ENCODE results near the gene TMEM131.
"Not testable (repeated sequence)": the region's sequence is repeated elsewhere in the genome, so short reads cannot be mapped to it uniquely, and the experiment has no call there.

Gene TMEM131

DNA sequence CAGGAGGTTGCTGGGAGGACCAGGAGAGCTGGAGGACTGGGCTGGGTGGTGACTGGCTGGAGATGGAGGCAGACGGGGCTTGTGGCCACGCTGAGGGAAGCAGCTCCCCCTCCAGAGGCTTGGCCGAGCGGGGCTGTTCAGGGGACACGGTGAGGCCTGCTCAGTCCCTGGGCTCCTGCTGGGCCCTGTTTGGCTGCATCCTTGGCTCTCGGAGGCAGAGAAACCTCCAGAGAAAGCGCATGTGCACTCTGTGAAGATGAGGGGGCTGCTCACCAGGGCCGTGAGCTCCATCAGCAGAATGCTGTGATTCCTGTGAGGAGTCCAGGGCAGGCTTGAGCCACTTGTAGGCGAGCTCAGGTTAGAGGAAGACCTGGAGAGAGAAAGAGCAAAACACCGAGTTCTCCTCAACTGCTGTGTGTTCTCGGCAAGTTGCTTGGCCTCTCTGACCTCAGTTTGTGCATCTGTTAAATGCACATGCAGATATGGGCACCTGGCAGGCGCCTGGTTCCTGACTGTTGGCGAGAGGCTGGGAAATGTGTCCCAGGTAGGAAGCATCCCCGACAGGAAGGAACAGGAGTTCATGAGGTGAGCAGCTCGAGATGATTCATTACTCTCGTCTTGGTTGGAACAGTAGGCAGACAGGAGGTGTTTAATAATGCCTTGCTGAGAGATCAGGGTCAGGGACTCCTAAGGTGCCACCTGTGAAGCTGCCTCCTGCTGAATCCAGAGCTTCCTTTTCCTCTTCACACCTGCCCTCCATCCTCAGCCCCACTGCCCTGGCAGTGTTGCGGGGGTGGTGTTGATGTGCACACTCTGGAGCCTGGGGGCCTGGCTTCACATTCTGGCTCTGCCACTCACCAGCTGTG is 281.4 kb downstream of the TMEM131 start:
- Histone ChIP-seq H3K27me3 (ENCODE audit: control insufficient read depth, insufficient read depth, low read length, poor library complexity, severe bottlenecking) (no peaks in the 10 kb centered on the region), H3K36me3 (ENCODE audit: control insufficient read depth, insufficient read depth, low read length) (no peaks in the 10 kb centered on the region), H3K9me3 (ENCODE audit: control insufficient read depth, low read length) (no peaks in the 10 kb centered on the region), H3K4me1 (ENCODE audit: control insufficient read depth, insufficient read depth, low read length) (peaks cover 8% of the 10 kb centered on the region), H3K4me3 (ENCODE audit: insufficient read depth, low read depth, low read length) (no peak overlapping the region), H3K27ac (ENCODE audit: insufficient read depth, low read depth, low read length, poor library complexity, severe bottlenecking) (no peak overlapping the region)
- 83 to 85% methylated on average over 17 of the region's 17 CpGs for WGBS, 2 experiments

DNA sequence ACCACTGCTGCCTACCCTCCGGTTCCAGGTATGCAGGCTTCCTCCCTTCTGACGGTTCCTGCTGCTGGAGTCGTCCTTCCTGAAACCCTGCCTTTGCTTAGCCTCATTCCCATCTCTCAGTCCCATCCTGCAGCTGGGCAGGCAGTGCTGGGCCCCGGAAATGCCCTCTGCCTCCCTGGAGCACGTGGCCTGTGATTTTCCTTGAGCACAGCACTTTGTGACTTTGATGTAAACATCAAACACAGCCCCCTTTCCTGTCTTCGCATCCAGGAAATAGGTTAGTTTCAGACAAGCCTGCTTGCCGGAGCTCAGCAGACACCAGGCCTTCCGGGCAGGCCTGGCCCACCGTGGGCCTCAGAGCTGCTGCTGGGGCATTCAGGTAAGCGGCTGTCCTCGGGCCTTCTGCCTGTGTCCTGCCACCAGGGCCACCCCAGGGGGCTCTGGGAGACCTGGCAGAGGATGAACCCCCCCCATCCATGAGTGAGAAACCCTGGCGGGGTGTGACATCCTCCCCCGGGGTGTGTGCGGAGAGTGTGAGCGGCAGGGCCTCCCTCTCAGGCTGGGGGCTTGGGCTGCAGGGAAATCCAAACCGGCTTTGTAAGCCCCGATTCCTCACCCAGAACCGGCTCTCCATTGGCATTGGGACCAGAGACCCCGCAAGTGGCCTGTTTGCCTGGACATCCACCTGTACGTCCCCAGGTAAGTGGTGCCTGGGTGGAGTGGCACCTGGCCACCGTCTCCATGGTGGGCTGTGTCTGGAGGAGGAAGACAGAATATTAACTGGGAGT is 282.3 kb downstream of the TMEM131 start, which contains the start of gene ZAP70:
ZAP70 (plus strand) TSS at position 281 of the 788 bp plus-strand sequence. CDS start 10,461 bp downstream, outside the sequence.
- H3K36me3 ChIP-seq (ENCODE audit: control insufficient read depth, insufficient read depth, low read length): no peaks in the 10 kb centered on the region
- H3K4me3 ChIP-seq (ENCODE audit: insufficient read depth, low read depth, low read length): no peak within 1 kb of the TSS
- no peaks in the 10 kb centered on the region for H3K9me3 ChIP-seq (ENCODE audit: control insufficient read depth, low read length)
- WGBS, 2 experiments: 87% methylated on average over 21 of the region's 21 CpGs
- peaks cover 8% of the 10 kb centered on the region for H3K4me1 ChIP-seq (ENCODE audit: control insufficient read depth, insufficient read depth, low read length)
- H3K27me3 ChIP-seq (ENCODE audit: control insufficient read depth, insufficient read depth, low read length, poor library complexity, severe bottlenecking): no peaks in the 10 kb centered on the region
- H3K27ac ChIP-seq (ENCODE audit: insufficient read depth, low read depth, low read length, poor library complexity, severe bottlenecking): no peak within 1 kb of the TSS

DNA sequence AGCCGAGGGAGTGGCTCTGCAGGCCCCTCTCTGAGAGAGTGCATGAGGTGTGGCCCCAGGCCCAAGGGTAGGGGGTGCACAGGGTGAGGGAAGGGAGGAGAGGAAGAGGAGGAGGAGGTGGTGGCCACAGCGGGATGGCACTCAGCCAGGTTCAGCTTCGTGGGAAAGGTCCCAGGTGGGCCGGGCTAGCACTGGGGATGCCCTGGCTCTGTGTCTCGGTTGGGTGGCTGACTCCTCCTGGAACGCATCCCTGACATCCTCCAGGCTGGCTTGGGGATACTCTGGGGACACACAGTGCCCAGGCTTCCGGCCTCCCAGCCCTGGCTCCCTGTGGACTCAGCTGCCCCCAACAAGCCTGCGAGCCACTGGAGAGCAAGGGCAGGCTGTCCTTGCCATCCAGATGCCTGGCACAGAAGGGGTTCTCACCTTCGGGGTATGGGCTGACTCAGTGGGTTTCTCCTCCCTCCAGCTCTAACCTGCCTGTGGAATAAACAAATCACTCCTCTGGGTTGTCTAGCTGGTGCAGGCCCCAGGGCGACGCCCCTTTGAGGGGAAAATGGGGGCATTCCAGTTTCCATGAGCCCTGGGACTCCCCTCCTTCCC is 283.0 kb downstream of the TMEM131 start:
- H3K4me3 ChIP-seq (ENCODE audit: insufficient read depth, low read depth, low read length): no peak overlapping the region
- no peaks in the 10 kb centered on the region for H3K36me3 ChIP-seq (ENCODE audit: control insufficient read depth, insufficient read depth, low read length)
- H3K9me3 ChIP-seq (ENCODE audit: control insufficient read depth, low read length): no peaks in the 10 kb centered on the region
- H3K27me3 ChIP-seq (ENCODE audit: control insufficient read depth, insufficient read depth, low read length, poor library complexity, severe bottlenecking): no peaks in the 10 kb centered on the region
- no peak overlapping the region for H3K27ac ChIP-seq (ENCODE audit: insufficient read depth, low read depth, low read length, poor library complexity, severe bottlenecking)
- H3K4me1 ChIP-seq (ENCODE audit: control insufficient read depth, insufficient read depth, low read length): peaks cover 8% of the 10 kb centered on the region
- 90 to 93% methylated on average over 11 of the region's 11 CpGs for WGBS, 2 experiments

DNA sequence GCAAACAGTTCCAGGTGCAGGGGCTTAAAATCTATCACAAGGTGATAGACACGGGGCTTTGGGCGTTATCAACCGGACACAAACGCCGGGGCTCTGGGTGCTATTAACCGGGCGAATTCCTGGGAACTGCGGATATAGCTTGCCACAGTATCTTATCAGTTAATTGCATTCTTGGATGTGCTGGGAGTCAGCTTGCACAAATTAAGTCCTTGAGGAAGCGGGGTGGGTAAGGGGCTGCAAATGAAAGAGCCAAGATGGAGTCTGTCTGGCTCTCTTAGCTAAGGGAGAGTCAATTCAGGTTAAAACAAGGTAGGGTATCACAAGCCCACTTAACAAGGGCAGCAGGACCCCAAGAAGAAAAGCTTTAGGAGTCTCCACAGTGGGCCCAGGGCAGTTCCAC is 283.6 kb downstream of the TMEM131 start:
- 88 to 92% methylated on average over 9 of the region's 9 CpGs for WGBS, 2 experiments
- H3K4me3 ChIP-seq (ENCODE audit: insufficient read depth, low read depth, low read length); H3K9me3 ChIP-seq (ENCODE audit: control insufficient read depth, low read length); H3K4me1 ChIP-seq (ENCODE audit: control insufficient read depth, insufficient read depth, low read length); H3K27me3 ChIP-seq (ENCODE audit: control insufficient read depth, insufficient read depth, low read length, poor library complexity, severe bottlenecking); H3K36me3 ChIP-seq (ENCODE audit: control insufficient read depth, insufficient read depth, low read length); H3K27ac ChIP-seq (ENCODE audit: insufficient read depth, low read depth, low read length, poor library complexity, severe bottlenecking): not testable (repeated sequence)

DNA sequence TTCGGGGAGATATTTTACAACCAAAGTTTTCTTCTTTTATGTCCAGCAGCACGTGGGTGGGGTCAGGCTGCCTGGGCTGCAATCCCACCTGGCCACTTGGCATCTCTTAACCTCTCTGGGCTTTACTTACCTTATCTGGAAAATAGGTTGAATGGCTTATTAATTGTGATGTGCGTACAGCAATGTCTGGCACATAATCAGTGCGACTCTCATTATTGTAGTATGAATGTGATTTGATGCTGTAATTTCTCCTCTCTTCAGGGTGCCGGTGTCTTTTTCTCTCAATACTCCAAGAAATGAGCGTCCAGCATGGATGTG is 284.4 kb downstream of the TMEM131 start:
- H3K4me3 ChIP-seq (ENCODE audit: insufficient read depth, low read depth, low read length): no peak overlapping the region
- H3K27ac ChIP-seq (ENCODE audit: insufficient read depth, low read depth, low read length, poor library complexity, severe bottlenecking): no peak overlapping the region
- 94 to 97% methylated on average over 6 of the region's 6 CpGs for WGBS, 2 experiments

DNA sequence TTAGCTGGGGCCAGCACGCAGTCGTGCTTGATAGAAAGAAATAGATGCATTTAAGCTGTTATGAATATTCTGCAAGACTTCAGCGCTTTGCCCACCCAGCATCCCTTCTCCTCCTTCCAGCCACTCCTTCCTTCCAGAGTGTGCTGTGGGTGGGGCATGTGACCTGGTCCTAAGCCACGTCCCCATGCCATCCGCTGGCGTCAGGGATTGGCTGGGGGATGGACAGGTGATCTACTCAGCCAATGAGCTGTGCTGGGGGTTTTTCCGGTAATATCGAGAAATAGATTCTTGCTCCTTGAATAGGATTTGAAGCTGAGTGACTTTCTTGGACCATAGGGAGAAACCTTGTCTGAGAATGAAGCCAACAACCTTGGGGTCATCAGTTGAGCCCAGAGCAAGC is 287.1 kb downstream of the TMEM131 start:
- Histone ChIP-seq H3K36me3 (ENCODE audit: control insufficient read depth, insufficient read depth, low read length) (no peaks in the 10 kb centered on the region), H3K9me3 (ENCODE audit: control insufficient read depth, low read length) (no peaks in the 10 kb centered on the region), H3K4me1 (ENCODE audit: control insufficient read depth, insufficient read depth, low read length) (no peaks in the 10 kb centered on the region), H3K4me3 (ENCODE audit: insufficient read depth, low read depth, low read length) (no peak overlapping the region), H3K27me3 (ENCODE audit: control insufficient read depth, insufficient read depth, low read length, poor library complexity, severe bottlenecking) (no peaks in the 10 kb centered on the region), H3K27ac (ENCODE audit: insufficient read depth, low read depth, low read length, poor library complexity, severe bottlenecking) (no peak overlapping the region)
- WGBS, 2 experiments: 92 to 94% methylated on average over 8 of the region's 8 CpGs

More for the DNA sequence above, 284.4 kb downstream of the TMEM131 start:
- no peaks in the 10 kb centered on the region for H3K36me3 ChIP-seq (ENCODE audit: control insufficient read depth, insufficient read depth, low read length)
- H3K4me1 ChIP-seq (ENCODE audit: control insufficient read depth, insufficient read depth, low read length): peaks cover 8% of the 10 kb centered on the region
- H3K27me3 ChIP-seq (ENCODE audit: control insufficient read depth, insufficient read depth, low read length, poor library complexity, severe bottlenecking): no peaks in the 10 kb centered on the region
- H3K9me3 ChIP-seq (ENCODE audit: control insufficient read depth, low read length): no peaks in the 10 kb centered on the region

DNA sequence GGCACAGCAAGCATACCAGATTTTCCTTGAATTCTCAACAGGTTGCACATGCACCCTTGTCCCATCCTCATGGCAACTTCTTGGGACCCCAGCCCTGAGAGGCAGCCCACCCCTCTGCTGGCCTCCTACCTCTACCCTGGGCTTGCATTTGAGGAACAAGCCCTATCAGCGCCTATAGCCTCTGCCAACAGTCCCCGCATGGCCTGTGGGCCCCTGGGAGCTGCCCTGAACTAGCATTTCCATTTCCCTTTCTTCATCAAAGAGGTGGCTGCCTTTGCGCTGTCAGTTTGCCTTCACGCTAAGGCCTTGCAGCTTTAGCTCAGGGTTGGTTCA is 287.7 kb downstream of the TMEM131 start:
- Histone ChIP-seq H3K4me1 (ENCODE audit: control insufficient read depth, insufficient read depth, low read length) (no peaks in the 10 kb centered on the region), H3K36me3 (ENCODE audit: control insufficient read depth, insufficient read depth, low read length) (no peaks in the 10 kb centered on the region), H3K4me3 (ENCODE audit: insufficient read depth, low read depth, low read length) (no peak overlapping the region), H3K27ac (ENCODE audit: insufficient read depth, low read depth, low read length, poor library complexity, severe bottlenecking) (no peak overlapping the region), H3K27me3 (ENCODE audit: control insufficient read depth, insufficient read depth, low read length, poor library complexity, severe bottlenecking) (no peaks in the 10 kb centered on the region), H3K9me3 (ENCODE audit: control insufficient read depth, low read length) (no peaks in the 10 kb centered on the region)
- 93 to 99% methylated on average over 4 of the region's 4 CpGs for WGBS, 2 experiments

DNA sequence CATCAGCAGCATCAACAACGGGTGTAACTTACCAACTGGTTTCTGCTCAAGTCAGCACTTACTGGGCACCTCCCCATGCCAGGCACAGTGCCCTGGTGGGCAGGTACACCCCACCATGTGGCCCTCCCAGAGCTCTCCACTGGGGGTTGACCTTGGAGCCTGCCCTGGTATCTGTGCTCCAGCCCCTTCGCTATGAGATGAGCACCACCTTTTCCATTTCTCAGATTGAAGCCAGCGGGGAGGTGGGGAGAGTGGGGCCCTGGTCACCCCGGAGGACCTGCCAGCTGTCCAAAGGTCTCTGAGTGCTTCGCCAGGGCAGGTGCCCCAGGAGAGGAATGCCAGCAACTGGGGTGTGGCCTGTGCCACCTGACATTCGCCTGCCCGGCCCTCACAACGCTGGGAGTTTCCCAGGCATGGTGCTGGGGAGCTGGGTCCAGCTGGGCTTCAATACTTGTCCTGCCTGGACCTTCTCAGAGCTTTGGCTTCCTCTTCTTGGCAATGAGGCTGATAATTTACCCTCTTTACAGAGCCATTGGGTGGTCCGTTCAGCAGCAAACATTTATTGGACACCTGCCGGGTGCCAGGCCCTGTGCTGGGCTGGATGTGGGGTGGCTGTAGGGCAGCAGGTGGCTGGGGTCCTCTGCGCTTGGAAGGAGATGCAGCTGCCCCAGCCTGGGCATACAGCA is 288.2 kb downstream of the TMEM131 start:
- 93 to 94% methylated on average over 11 of the region's 11 CpGs for WGBS, 2 experiments
- H3K4me3 ChIP-seq (ENCODE audit: insufficient read depth, low read depth, low read length): no peak overlapping the region

DNA sequence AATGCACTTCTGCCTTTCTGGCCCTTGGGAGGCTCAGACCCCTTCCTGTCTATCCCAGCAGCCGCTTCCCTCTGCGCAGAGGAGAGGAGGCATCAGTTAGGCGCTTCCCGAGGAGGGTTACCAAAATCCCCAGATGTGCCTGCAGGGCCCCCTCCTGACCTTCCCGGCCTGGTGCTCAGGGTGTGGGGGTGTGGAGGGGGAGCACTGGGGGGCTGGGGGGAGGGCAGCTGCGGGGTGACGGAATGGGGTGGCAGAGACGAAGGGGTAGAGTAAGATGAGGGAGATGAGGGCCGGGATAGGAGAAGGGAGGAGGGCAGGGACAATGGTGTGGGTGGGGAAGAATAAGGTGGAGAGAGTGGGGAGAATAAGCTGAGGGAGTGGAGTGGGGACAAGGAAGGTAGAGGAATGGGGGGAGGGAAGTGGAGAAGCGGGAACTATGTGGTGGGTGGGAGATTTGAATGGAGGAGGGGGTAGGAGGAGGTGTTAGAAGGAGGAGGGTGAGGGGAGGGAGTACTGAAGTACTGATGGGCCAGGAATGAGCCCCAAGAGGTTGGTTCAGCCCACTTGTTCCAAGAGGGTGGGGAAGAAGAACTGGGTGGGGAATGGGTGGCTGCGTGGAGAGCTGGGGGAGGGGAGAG is 288.9 kb downstream of the TMEM131 start:
- H3K27me3 ChIP-seq (ENCODE audit: control insufficient read depth, insufficient read depth, low read length, poor library complexity, severe bottlenecking): no peaks in the 10 kb centered on the region
- no peak overlapping the region for H3K4me3 ChIP-seq (ENCODE audit: insufficient read depth, low read depth, low read length)
- WGBS, 2 experiments: 79 to 84% methylated on average over 11 of the region's 11 CpGs
- H3K36me3 ChIP-seq (ENCODE audit: control insufficient read depth, insufficient read depth, low read length): no peaks in the 10 kb centered on the region
- no peaks in the 10 kb centered on the region for H3K4me1 ChIP-seq (ENCODE audit: control insufficient read depth, insufficient read depth, low read length)
- H3K9me3 ChIP-seq (ENCODE audit: control insufficient read depth, low read length): no peaks in the 10 kb centered on the region
- H3K27ac ChIP-seq (ENCODE audit: insufficient read depth, low read depth, low read length, poor library complexity, severe bottlenecking): no peak overlapping the region

More for the DNA sequence above, 288.2 kb downstream of the TMEM131 start:
- Histone ChIP-seq H3K27me3 (ENCODE audit: control insufficient read depth, insufficient read depth, low read length, poor library complexity, severe bottlenecking) (no peaks in the 10 kb centered on the region), H3K27ac (ENCODE audit: insufficient read depth, low read depth, low read length, poor library complexity, severe bottlenecking) (no peak overlapping the region), H3K36me3 (ENCODE audit: control insufficient read depth, insufficient read depth, low read length) (no peaks in the 10 kb centered on the region), H3K4me1 (ENCODE audit: control insufficient read depth, insufficient read depth, low read length) (no peaks in the 10 kb centered on the region), H3K9me3 (ENCODE audit: control insufficient read depth, low read length) (no peaks in the 10 kb centered on the region)

All from ectodermal cell (in vitro differentiated cells).